Osteoblast (primary cell): Measurements from ENCODE around the gene ACER3. TPM values are rescaled to one million over a fixed set of nuclear protein-coding genes. Genes with fewer than 3 reads are reported as not detected.
"Not testable (repeated sequence)": the region's sequence is repeated elsewhere in the genome, so short reads cannot be mapped to it uniquely, and the experiment has no call there.

Source experiments
- DNase-seq: peaks from one replicate; pipeline ENCODE4 v3.0.0; 2011; ENCODE audit warnings: low spot score, mixed read lengths; ENCODE audit not compliant: insufficient read length; ENCODE audit errors: missing footprints
- H2AFZ ChIP-seq: 2 replicates; pipeline ENCODE4 v1.6.0; 2011; ENCODE audit warnings: mild to moderate bottlenecking, low read length
- H3K27ac ChIP-seq: 2 replicates; pipeline ENCODE4 v1.5.1; 2011; ENCODE audit warnings: mild to moderate bottlenecking, low read depth, low read length, moderate library complexity
- H3K27me3 ChIP-seq: 2 replicates; pipeline ENCODE4 v1.6.0; 2012; ENCODE audit warnings: mild to moderate bottlenecking, control low read depth, inconsistent platforms, low read length, moderate library complexity; ENCODE audit not compliant: insufficient read depth
- H3K36me3 ChIP-seq: 2 replicates; pipeline ENCODE4 v1.5.1; 2011; ENCODE audit warnings: mild to moderate bottlenecking, low read length, control low read depth, moderate library complexity; ENCODE audit not compliant: insufficient read depth
- H3K4me1 ChIP-seq: 2 replicates; pipeline ENCODE4 v1.5.1; 2011; ENCODE audit warnings: mild to moderate bottlenecking, low read length, control low read depth, moderate library complexity; ENCODE audit not compliant: insufficient read depth
- H3K4me2 ChIP-seq: 2 replicates; pipeline ENCODE4 v1.6.0; 2011; ENCODE audit warnings: mild to moderate bottlenecking, low read length; ENCODE audit not compliant: insufficient read depth
- H3K4me3 ChIP-seq: fragments of 200-600 bp; sonication (generic); 3 replicates; pipeline ENCODE4 v1.5.1; 2012; ENCODE audit warnings: mild to moderate bottlenecking, low read length, inconsistent platforms; ENCODE audit not compliant: insufficient read depth
- H3K79me2 ChIP-seq: 2 replicates; pipeline ENCODE4 v1.6.0; 2012; ENCODE audit warnings: mild to moderate bottlenecking, low read length, control low read depth, inconsistent platforms; ENCODE audit not compliant: insufficient read depth
- H3K9me3 ChIP-seq: 2 replicates; pipeline ENCODE4 v1.5.1; 2011; ENCODE audit warnings: low read depth, low read length, control low read depth
- H4K20me1 ChIP-seq: 2 replicates; pipeline ENCODE4 v1.6.0; 2012; ENCODE audit warnings: mild to moderate bottlenecking, low read length, control low read depth; ENCODE audit not compliant: insufficient read depth
- total RNA-seq: library from RNA; depleted of rRNA; stranded (reverse); fragments of >200 nt; gene quantifications from 2 replicates; pipeline ENCODE4 v1.2.3, GENCODE V29; 2012
- TF ChIP-seq, protein P1 (sequence below): IDR thresholded peaks from 2 replicates; pipeline ENCODE4 v1.5.1; 2011; ENCODE audit warnings: mild to moderate bottlenecking, low read depth, low read length, moderate library complexity; ENCODE audit errors: extremely low read depth

The ACER3 gene
- total RNA-seq, 1 donor, result 9.8 TPM

DNA sequence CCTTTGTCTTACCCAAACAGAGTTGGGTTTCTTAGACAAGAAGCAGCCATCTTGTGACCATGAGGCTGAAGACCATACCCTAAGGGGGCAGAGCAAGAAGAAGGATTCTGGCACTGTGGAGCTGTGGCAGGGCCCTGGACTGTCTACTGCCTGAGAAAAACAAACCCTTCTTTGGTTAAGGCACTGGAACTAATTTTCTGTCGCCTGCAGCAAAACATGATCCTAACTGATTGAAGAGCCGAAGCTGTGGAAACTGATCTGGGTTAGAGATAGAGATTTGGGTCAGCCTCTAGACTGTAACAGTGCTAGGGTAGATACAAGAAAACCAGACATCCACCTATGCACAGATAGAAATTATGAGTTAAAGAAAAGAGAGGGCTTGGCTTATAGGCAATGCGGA lies 11.3 kb upstream of the ACER3 start:
- H3K27me3 ChIP-seq, result peaks cover 30% of the 10 kb centered on the region
- H3K79me2 ChIP-seq, result no peaks in the 10 kb centered on the region
- H3K4me3 ChIP-seq, result no peak overlapping the region
- TF ChIP-seq, protein P1, sequence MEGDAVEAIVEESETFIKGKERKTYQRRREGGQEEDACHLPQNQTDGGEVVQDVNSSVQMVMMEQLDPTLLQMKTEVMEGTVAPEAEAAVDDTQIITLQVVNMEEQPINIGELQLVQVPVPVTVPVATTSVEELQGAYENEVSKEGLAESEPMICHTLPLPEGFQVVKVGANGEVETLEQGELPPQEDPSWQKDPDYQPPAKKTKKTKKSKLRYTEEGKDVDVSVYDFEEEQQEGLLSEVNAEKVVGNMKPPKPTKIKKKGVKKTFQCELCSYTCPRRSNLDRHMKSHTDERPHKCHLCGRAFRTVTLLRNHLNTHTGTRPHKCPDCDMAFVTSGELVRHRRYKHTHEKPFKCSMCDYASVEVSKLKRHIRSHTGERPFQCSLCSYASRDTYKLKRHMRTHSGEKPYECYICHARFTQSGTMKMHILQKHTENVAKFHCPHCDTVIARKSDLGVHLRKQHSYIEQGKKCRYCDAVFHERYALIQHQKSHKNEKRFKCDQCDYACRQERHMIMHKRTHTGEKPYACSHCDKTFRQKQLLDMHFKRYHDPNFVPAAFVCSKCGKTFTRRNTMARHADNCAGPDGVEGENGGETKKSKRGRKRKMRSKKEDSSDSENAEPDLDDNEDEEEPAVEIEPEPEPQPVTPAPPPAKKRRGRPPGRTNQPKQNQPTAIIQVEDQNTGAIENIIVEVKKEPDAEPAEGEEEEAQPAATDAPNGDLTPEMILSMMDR, result no peak
- no peak overlapping the region for H3K4me2 ChIP-seq
- no peaks in the 10 kb centered on the region for H4K20me1 ChIP-seq
- H3K27ac ChIP-seq, result no peak overlapping the region
- DNase-seq, result no peak
- H3K4me1 ChIP-seq, result no peaks in the 10 kb centered on the region
- H3K9me3 ChIP-seq, result no peaks in the 10 kb centered on the region
- no peaks in the 10 kb centered on the region for H3K36me3 ChIP-seq
- no peak overlapping the region for H2AFZ ChIP-seq

DNA sequence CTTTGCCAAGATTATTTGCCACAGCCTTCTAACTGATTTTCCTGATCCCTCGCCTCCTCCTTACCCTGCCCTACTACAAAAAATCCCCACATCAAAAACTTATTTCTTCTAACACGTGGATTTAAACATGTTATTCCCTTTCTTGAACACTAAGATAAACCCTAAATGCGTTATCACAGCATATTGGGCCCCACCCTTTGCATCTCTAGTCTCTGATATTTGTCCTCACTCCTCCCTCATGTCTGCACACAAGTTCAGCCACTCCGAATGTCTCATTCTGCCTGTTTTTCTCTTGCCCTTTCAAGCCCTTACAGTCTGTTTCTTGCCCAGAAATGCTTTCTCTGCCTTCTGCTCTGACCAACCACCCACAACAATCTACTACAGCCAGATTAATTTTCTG lies 10.6 kb upstream of the ACER3 start:
- Histone ChIP-seq H3K27ac (no peak overlapping the region), H3K4me3 (no peak overlapping the region), H4K20me1 (no peaks in the 10 kb centered on the region), H3K4me1 (no peaks in the 10 kb centered on the region), H3K9me3 (no peaks in the 10 kb centered on the region), H3K27me3 (peaks cover 30% of the 10 kb centered on the region), H3K79me2 (no peaks in the 10 kb centered on the region), H3K4me2 (no peak overlapping the region), H3K36me3 (no peaks in the 10 kb centered on the region), H2AFZ (no peak overlapping the region)
- no peak for DNase-seq
- TF ChIP-seq, protein P1, result no peak

DNA sequence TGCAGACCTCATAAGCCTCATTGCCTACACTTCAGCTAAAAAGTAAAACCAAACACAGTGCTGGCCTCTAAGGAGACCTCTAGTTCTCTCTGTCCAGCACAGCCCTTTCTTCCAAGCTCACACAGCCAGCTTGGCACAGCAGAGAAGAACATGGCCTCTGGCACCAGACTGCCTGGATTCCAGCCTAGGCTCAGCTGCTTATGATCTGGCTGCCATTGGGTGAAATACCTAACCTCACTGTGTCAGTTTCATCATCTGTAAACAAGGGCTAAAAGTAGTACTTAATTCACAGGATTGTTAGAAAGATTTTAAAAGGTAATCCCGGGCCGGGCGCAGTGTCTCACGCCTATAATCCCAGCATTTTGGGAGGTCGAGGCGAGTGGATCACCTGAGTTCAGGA lies 9.9 kb upstream of the ACER3 start:
- DNase-seq, result no peak
- no peaks in the 10 kb centered on the region for H3K9me3 ChIP-seq
- no peaks in the 10 kb centered on the region for H3K4me1 ChIP-seq
- no peak overlapping the region for H3K27ac ChIP-seq
- H3K36me3 ChIP-seq, result no peaks in the 10 kb centered on the region
- TF ChIP-seq, protein P1, result no peak
- H2AFZ ChIP-seq, result no peak overlapping the region
- peaks cover 30% of the 10 kb centered on the region for H3K27me3 ChIP-seq
- H3K79me2 ChIP-seq, result no peaks in the 10 kb centered on the region
- H3K4me2 ChIP-seq, result no peak overlapping the region
- H4K20me1 ChIP-seq, result no peaks in the 10 kb centered on the region
- no peak overlapping the region for H3K4me3 ChIP-seq

DNA sequence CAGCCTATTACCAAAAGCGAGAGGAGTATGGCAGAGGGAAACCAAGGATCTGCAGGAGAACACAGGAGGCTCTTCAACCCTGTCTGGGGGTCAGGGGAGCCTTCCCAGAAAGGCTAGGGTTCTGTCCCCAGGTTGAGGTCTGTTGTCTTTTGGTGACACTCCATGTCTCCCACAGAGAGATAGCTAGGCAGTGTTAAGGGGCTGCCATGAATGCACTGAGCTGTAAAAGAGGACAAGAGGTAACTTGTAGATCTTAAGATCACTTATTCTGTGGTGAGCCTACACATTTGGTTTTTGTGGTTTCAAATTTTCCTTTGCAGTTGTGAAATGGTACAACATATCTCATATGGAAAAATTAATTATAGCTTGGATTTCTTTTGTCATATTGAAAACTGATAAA lies 6.0 kb upstream of the ACER3 start:
- TF ChIP-seq, protein P1, result no peak
- Histone ChIP-seq H2AFZ (no peak overlapping the region), H3K4me2 (no peak overlapping the region), H3K27me3 (peaks cover 17% of the 10 kb centered on the region), H3K27ac (no peak overlapping the region), H4K20me1 (no peaks in the 10 kb centered on the region), H3K9me3 (no peaks in the 10 kb centered on the region), H3K4me3 (no peak overlapping the region), H3K79me2 (no peaks in the 10 kb centered on the region), H3K4me1 (no peaks in the 10 kb centered on the region), H3K36me3 (no peaks in the 10 kb centered on the region)
- no peak for DNase-seq

DNA sequence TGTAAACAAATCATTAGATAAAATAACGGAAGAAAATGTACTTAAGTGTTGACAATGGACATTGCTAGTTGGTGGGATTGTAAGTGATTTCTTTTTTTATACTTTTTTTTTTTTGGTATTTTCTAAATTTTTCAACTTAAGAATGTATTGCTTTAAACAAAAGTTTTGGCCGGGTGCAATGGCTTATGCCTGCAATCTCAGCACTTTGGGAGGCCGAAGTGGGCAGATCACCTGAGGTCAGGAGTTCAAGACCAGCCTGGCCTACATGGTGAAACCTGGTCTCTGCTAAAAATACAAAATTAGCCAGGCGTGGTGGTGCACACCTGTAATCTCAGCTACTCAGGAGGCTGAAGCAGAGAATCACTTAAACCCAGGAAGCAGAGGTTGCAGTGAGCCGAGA lies 5.0 kb upstream of the ACER3 start:
- not testable (repeated sequence) for H2AFZ ChIP-seq, DNase-seq

More for the DNA sequence above, 5.0 kb upstream of the ACER3 start:
- H3K4me1 ChIP-seq, H3K4me3 ChIP-seq, H3K4me2 ChIP-seq, H3K36me3 ChIP-seq, H3K27ac ChIP-seq, H3K27me3 ChIP-seq, H4K20me1 ChIP-seq, H3K9me3 ChIP-seq, H3K79me2 ChIP-seq: not testable (repeated sequence)
